IPS-18a (cell line): ENCODE data around the gene CTSS.

ENCODE experiments used
- H3K27ac ChIP-seq: one replicate; pipeline ENCODE4 v1.5.1; 2013; ENCODE audit warnings: low read length
- H3K27me3 ChIP-seq: one replicate; pipeline ENCODE4 v1.6.1; 2013; ENCODE audit warnings: mild to moderate bottlenecking, low read length; ENCODE audit not compliant: control insufficient read depth, insufficient read depth
- H3K36me3 ChIP-seq: one replicate; pipeline ENCODE4 v1.6.1; 2013; ENCODE audit warnings: low read depth, low read length; ENCODE audit not compliant: control insufficient read depth
- H3K4me1 ChIP-seq: one replicate; pipeline ENCODE4 v1.6.1; 2013; ENCODE audit warnings: low read depth, low read length; ENCODE audit not compliant: control insufficient read depth
- H3K4me3 ChIP-seq: one replicate; pipeline ENCODE4 v1.5.1; 2013; ENCODE audit warnings: low read length
- H3K9ac ChIP-seq: one replicate; pipeline ENCODE4 v1.6.1; 2013; ENCODE audit warnings: mild to moderate bottlenecking, low read length, moderate library complexity
- H3K9me3 ChIP-seq: one replicate; pipeline ENCODE4 v1.6.1; 2013; ENCODE audit warnings: low read depth, low read length; ENCODE audit not compliant: control insufficient read depth

The CTSS gene

GRCh38 chr1:150696162-150696561, 69.4 kb downstream of the CTSS start:
- Histone ChIP-seq H3K9me3 (no peaks in the 10 kb centered on the region), H3K4me3 (peak overlapping the region; percentile 97), H3K36me3 (peaks cover 32% of the 10 kb centered on the region), H3K27me3 (no peaks in the 10 kb centered on the region), H3K27ac (peak overlapping the region; percentile 18), H3K4me1 (peaks cover 4% of the 10 kb centered on the region), H3K9ac (peak overlapping the region; percentile 81)

DNA sequence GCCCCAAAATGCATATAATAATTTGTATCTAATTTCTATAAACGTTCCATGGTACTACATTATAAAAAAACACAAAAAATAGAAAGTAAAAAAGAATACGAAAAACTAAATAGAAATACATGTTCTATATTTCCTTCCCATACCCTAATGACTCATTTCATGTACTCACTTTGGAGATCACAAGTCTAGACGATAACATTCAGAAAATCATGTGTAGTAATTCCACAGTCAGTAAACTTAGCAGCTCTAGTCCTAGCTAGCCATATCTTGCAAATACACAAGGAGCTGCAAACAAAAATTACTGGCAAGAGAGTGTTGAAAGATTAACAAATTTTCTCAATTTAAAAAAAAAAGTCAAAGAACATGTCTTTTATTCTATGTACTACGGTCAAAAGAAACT, 70.0 kb downstream of the CTSS start:
- H3K4me3 ChIP-seq, result no peak overlapping the region
- peaks cover 33% of the 10 kb centered on the region for H3K36me3 ChIP-seq
- no peak overlapping the region for H3K27ac ChIP-seq
- H3K9me3 ChIP-seq, result no peaks in the 10 kb centered on the region
- no peak overlapping the region for H3K9ac ChIP-seq
- peaks cover 4% of the 10 kb centered on the region for H3K4me1 ChIP-seq
- H3K27me3 ChIP-seq, result no peaks in the 10 kb centered on the region

DNA sequence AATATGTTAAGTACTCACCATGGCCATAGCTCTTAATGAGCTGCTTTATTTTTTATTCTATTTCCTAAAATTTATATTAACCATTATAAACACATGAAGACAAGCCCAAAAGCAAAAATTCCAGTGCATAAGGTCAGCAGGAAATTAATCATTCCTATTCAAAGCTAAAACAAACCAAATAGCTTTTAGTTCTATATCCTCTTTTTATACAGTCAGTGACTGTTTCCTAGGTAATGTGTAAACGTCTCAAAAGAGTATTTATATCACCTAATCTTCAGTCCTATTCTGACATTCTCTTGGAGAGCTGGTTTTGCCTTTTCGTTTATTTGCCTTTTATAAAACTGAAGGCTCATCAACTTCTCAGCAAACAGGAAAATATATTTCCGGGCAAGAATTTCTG, 72.9 kb downstream of the CTSS start:
- no peaks in the 10 kb centered on the region for H3K27me3 ChIP-seq
- peaks cover 3% of the 10 kb centered on the region for H3K4me1 ChIP-seq
- H3K36me3 ChIP-seq, result peaks cover 38% of the 10 kb centered on the region
- H3K4me3 ChIP-seq, result no peak overlapping the region
- H3K9ac ChIP-seq, result no peak overlapping the region
- H3K27ac ChIP-seq, result no peak overlapping the region
- H3K9me3 ChIP-seq, result no peaks in the 10 kb centered on the region

GRCh38 chr1:150688763-150689162, 76.8 kb downstream of the CTSS start:
- Histone ChIP-seq H3K27me3 (no peaks in the 10 kb centered on the region), H3K9ac (no peak overlapping the region), H3K4me3 (no peak overlapping the region), H3K36me3 (peaks cover 35% of the 10 kb centered on the region), H3K9me3 (no peaks in the 10 kb centered on the region), H3K27ac (no peak overlapping the region), H3K4me1 (peaks cover 4% of the 10 kb centered on the region)

DNA sequence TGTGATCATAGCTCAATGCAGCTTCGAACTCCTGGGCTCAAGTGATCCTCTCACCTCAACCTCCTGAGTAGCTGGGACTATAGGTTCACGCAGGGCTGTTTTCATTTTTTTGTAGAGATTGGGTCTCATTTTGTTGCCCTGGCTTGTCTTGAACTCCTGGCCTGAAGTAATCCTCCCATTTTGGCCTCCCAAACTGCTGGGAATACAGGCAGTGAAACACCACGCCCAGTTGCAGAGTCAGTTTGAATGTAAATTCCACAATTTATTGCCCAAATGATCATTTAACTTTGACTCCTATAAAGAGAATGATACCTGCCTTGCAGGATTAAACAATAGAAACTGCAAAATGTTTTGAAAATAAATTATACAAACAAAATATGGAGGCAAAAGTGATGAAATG, 79.3 kb downstream of the CTSS start:
- H3K9me3 ChIP-seq, result no peaks in the 10 kb centered on the region
- no peak overlapping the region for H3K27ac ChIP-seq
- H3K4me1 ChIP-seq, result peaks cover 6% of the 10 kb centered on the region
- H3K4me3 ChIP-seq, result no peak overlapping the region
- peaks cover 14% of the 10 kb centered on the region for H3K36me3 ChIP-seq
- H3K9ac ChIP-seq, result no peak overlapping the region
- H3K27me3 ChIP-seq, result no peaks in the 10 kb centered on the region

DNA sequence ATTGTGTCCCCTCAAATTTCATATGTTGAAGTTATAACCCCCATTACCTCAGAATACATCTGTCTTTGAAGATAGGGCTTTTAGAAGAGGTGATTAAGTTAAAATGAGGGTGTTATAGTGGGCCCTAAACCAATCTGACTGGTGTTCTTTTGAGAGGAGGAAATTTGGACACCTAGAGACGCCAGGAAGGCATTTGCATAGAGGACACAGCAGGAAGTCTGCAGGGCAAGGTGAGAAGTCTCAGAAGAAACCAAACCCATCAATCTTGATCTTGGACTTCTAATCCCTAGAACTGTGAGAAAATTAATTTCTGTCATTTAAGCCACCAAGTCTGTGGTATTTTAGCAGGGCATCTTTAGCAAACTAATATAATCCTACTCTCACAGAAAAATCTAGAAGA, 81.7 kb downstream of the CTSS start:
- Histone ChIP-seq H3K4me3 (no peak overlapping the region), H3K9me3 (no peaks in the 10 kb centered on the region), H3K27me3 (no peaks in the 10 kb centered on the region), H3K27ac (no peak overlapping the region), H3K36me3 (peaks cover 7% of the 10 kb centered on the region), H3K4me1 (peaks cover 6% of the 10 kb centered on the region), H3K9ac (no peak overlapping the region)
